SH-SY5Y (cell line): ENCODE measurements around the gene CCDC97.

Experiments
- GATA2 ChIP-seq: IDR thresholded peaks from 2 replicates; pipeline ENCODE4 v1.6.1; 2011; ENCODE audit warnings: mild to moderate bottlenecking, low read depth, low read length
- GATA3 ChIP-seq: IDR thresholded peaks from 2 replicates; pipeline ENCODE4 v1.6.1; 2011; ENCODE audit warnings: low read depth, mild to moderate bottlenecking, low read length, moderate library complexity

- TF ChIP-seq GATA2: no peak; the same call in 1 of the 2 replicates
- TF ChIP-seq GATA3: no peak
Observed at GRCh38 chr19:41330946-41331678, 21.1 kb downstream of the CCDC97 start.
